OCI-LY7 (cell line): Measurements from ENCODE around the gene ZBTB40. TPM values are rescaled to one million over a fixed set of nuclear protein-coding genes. Genes with fewer than 3 reads are reported as not detected.

Experiments used
- BruUV-seq: library from RNA; stranded (reverse); fragments of 400-500 nt; replicated peaks from 2 replicates; lab custom pipeline; 2021; lab: Mats Ljungman, UMichigan
- CTCF ChIA-PET: fragments of 300-600 bp; sonication (Branson Sonifier 250); formaldehyde crosslinking; loops from one replicate; lab custom pipeline; 2022; ENCODE audit warnings: antibody characterized with exemption; ENCODE audit not compliant: unreplicated experiment; lab: Charles Lee
- POLR2A ChIA-PET: fragments of 300-600 bp; sonication (Branson Sonifier 250); formaldehyde crosslinking; loops from one replicate; lab custom pipeline; 2022; ENCODE audit warnings: antibody characterized with exemption; lab: Charles Lee
- DNase-seq: peaks from one replicate; pipeline ENCODE4 v3.0.0-alpha.2; 2015; ENCODE audit warnings: low spot score
- H2AFZ ChIP-seq: fragments of 200-600 bp; sonication (generic), shearing (Covaris generic); 2 replicates; pipeline ENCODE4 v1.6.1; 2014; ENCODE audit warnings: mild to moderate bottlenecking, antibody characterized with exemption, low read length, moderate library complexity
- H3K27ac ChIP-seq: fragments of 200-600 bp; sonication (generic); 2 replicates; pipeline ENCODE4 v1.5.1; 2014; ENCODE audit warnings: mixed run types, low read depth, mild to moderate bottlenecking, moderate library complexity, low read length, inconsistent platforms; ENCODE audit not compliant: poor library complexity, severe bottlenecking
- H3K36me3 ChIP-seq: fragments of 200-600 bp; sonication (generic); 2 replicates; pipeline ENCODE4 v1.6.1; 2014; ENCODE audit warnings: mild to moderate bottlenecking, antibody characterized with exemption, low read length, moderate library complexity, mixed read lengths; ENCODE audit not compliant: insufficient read depth
- H3K4me1 ChIP-seq: fragments of 200-600 bp; sonication (generic); 2 replicates; pipeline ENCODE4 v1.5.1; 2014; ENCODE audit warnings: mild to moderate bottlenecking, low read length; ENCODE audit not compliant: insufficient read depth, poor library complexity, severe bottlenecking
- H3K4me2 ChIP-seq: fragments of 200-600 bp; sonication (generic); 2 replicates; pipeline ENCODE4 v1.6.1; 2014; ENCODE audit warnings: mild to moderate bottlenecking, low read length
- H3K4me3 ChIP-seq: fragments of 200-600 bp; sonication (generic); 2 replicates; pipeline ENCODE4 v1.5.1; 2014; ENCODE audit warnings: mild to moderate bottlenecking, low read depth, low read length; ENCODE audit not compliant: poor library complexity, severe bottlenecking
- H3K79me2 ChIP-seq: fragments of 200-600 bp; sonication (generic); 2 replicates; pipeline ENCODE4 v1.6.1; 2016; ENCODE audit warnings: low read depth, mild to moderate bottlenecking, low read length, moderate library complexity, mixed read lengths; ENCODE audit not compliant: insufficient read depth
- H3K9me2 ChIP-seq: fragments of 200-600 bp; sonication (generic); 2 replicates; pipeline ENCODE4 v1.6.1; 2016; ENCODE audit warnings: mild to moderate bottlenecking, low read length, mixed read lengths; ENCODE audit not compliant: insufficient read depth
- H3K9me3 ChIP-seq: fragments of 200-600 bp; sonication (generic); 2 replicates; pipeline ENCODE4 v1.6.1; 2014; ENCODE audit warnings: mild to moderate bottlenecking, mixed run types, low read length, mixed read lengths
- H4K20me1 ChIP-seq: fragments of 200-600 bp; sonication (generic); 2 replicates; pipeline ENCODE4 v1.6.1; 2014; ENCODE audit warnings: mild to moderate bottlenecking, antibody characterized with exemption, low read length, moderate library complexity, mixed read lengths; ENCODE audit not compliant: insufficient read depth
- CTCF ChIP-seq: fragments of 200-600 bp; sonication (generic); conservative IDR thresholded peaks from 2 replicates; pipeline ENCODE4 v1.5.1; 2014; ENCODE audit warnings: mild to moderate bottlenecking, antibody characterized with exemption, low read length, moderate library complexity, mixed read lengths
- EZH2phosphoT487 ChIP-seq: fragments of 200-600 bp; sonication (generic); IDR thresholded peaks from 2 replicates; pipeline ENCODE4 v1.6.1; 2018; ENCODE audit warnings: low read depth, borderline replicate concordance, mild to moderate bottlenecking, mixed run types, antibody characterized with exemption, low read length, moderate library complexity, mixed read lengths
- intact Hi-C: fragments of 100-400 bp; cut with micrococcal nuclease; formaldehyde crosslinking; loops from one replicate; pipeline ENCODE4 v1.10.0; 2022; ENCODE audit not compliant: unreplicated experiment
- total RNA-seq, 2 experiments: library from RNA; depleted of rRNA in 1 of 2; stranded (reverse); fragments of >200 nt in 1 of 2; shearing (Covaris generic) in 1 of 2; gene quantifications; 2 replicates each; pipeline ENCODE4 v1.2.3, GENCODE V29; 2014 to 2022

ZBTB40 gene
- total RNA-seq, 2 experiments from 2014 or later = 16.6 to 17.3 TPM

- no TSS peak for BruUV-seq
- no peak for TF ChIP-seq EZH2phosphoT487
- TF ChIP-seq CTCF = no peak
- H3K4me2 ChIP-seq = no peak overlapping the region
These were observed 73.6 kb downstream of the ZBTB40 start for GRCh38 chr1:22525211-22525610.

GRCh38 chr1:22525646-22526045 lies 74.0 kb downstream of the ZBTB40 start:
- BruUV-seq = no TSS peak
- no peak for DNase-seq
- H2AFZ ChIP-seq = no peak overlapping the region

More at GRCh38 chr1:22525211-22525610, 73.6 kb downstream of the ZBTB40 start:
- H3K36me3 ChIP-seq = peaks cover 38% of the 10 kb centered on the region; the same call in 1 of the 2 replicates
- no peak for DNase-seq
- H3K4me1 ChIP-seq = no peaks in the 10 kb centered on the region
- ChIA-PET POLR2A (no interaction called here), CTCF (no interaction called here)
- no peak overlapping the region for H3K4me3 ChIP-seq
- no peaks in the 10 kb centered on the region for H3K9me3 ChIP-seq
- no peak overlapping the region for H3K27ac ChIP-seq
- no peaks in the 10 kb centered on the region for H4K20me1 ChIP-seq
- no peak overlapping the region for H2AFZ ChIP-seq
- no peaks in the 10 kb centered on the region for H3K9me2 ChIP-seq
- intact Hi-C loops = no loop called here
- no peaks in the 10 kb centered on the region for H3K79me2 ChIP-seq

More at GRCh38 chr1:22525646-22526045, 74.0 kb downstream of the ZBTB40 start:
- no peak overlapping the region for H3K4me2 ChIP-seq
- H3K9me3 ChIP-seq = no peaks in the 10 kb centered on the region
- H3K4me3 ChIP-seq = no peak overlapping the region
- no peaks in the 10 kb centered on the region for H4K20me1 ChIP-seq
- H3K36me3 ChIP-seq = peaks cover 34% of the 10 kb centered on the region; the same call in 1 of the 2 replicates
- CTCF ChIA-PET = no interaction called here
- H3K4me1 ChIP-seq = no peaks in the 10 kb centered on the region
- H3K27ac ChIP-seq = no peak overlapping the region
- POLR2A ChIA-PET = no interaction called here
- TF ChIP-seq CTCF (no peak), EZH2phosphoT487 (no peak)
- H3K79me2 ChIP-seq = no peaks in the 10 kb centered on the region
- H3K9me2 ChIP-seq = no peaks in the 10 kb centered on the region
- intact Hi-C loops = no loop called here
